Liver (tissue), 9 donors: ENCODE data around the gene SFT2D1. TPM values are rescaled to one million over a fixed set of nuclear protein-coding genes. Genes with fewer than 3 reads are reported as not detected.

Experiments used
- DNase-seq: peaks from one replicate; pipeline ENCODE4 v3.0.0-alpha.2; 2017; ENCODE audit warnings: low spot score
- H3K27ac ChIP-seq, 2 donors: one replicate each; pipeline ENCODE4 v1.7.0; 2013; ENCODE audit warnings: inconsistent platforms in 2 of 2, low read length in 2 of 2, control low read depth in 1 of 2, low read depth in 1 of 2, mild to moderate bottlenecking in 1 of 2
- H3K27me3 ChIP-seq, 4 donors: one replicate each; pipeline versions ENCODE4 v1.6.1 to v1.7.0; 2013; ENCODE audit warnings: low read length in 3 of 4, inconsistent platforms in 1 of 4, mild to moderate bottlenecking in 1 of 4, moderate library complexity in 1 of 4; ENCODE audit not compliant: control insufficient read depth in 4 of 4, insufficient read depth in 4 of 4
- H3K36me3 ChIP-seq, 4 donors: one replicate each; pipeline versions ENCODE4 v1.6.1 to v1.7.0; 2013; ENCODE audit warnings: low read length in 3 of 4, mild to moderate bottlenecking in 3 of 4, low read depth in 1 of 4, moderate library complexity in 1 of 4; ENCODE audit not compliant: control insufficient read depth in 4 of 4, insufficient read depth in 3 of 4
- H3K4me1 ChIP-seq, 4 donors: one replicate each; pipeline versions ENCODE4 v1.6.1 to v1.7.0; 2013; ENCODE audit warnings: low read length in 3 of 4, mild to moderate bottlenecking in 3 of 4, moderate library complexity in 1 of 4; ENCODE audit not compliant: control insufficient read depth in 4 of 4, insufficient read depth in 4 of 4
- H3K4me3 ChIP-seq, 3 donors: one replicate each; pipeline versions ENCODE4 v1.6.1 to v1.7.0; 2013; ENCODE audit warnings: low read length in 3 of 3, control low read depth in 1 of 3, low read depth in 1 of 3, mild to moderate bottlenecking in 1 of 3
- H3K9ac ChIP-seq, 2 donors: one replicate each; pipeline ENCODE4 v1.7.0; 2013; ENCODE audit warnings: low read length in 2 of 2, mild to moderate bottlenecking in 2 of 2, moderate library complexity in 2 of 2, control low read depth in 1 of 2, low read depth in 1 of 2
- H3K9me3 ChIP-seq, 4 donors: one replicate each; pipeline versions ENCODE4 v1.6.1 to v1.7.0; 2013; ENCODE audit warnings: low read length in 3 of 4; ENCODE audit not compliant: control insufficient read depth in 4 of 4
- EGR1 ChIP-seq, 2 donors: IDR thresholded peaks; 2 replicates each; pipeline ENCODE4 v1.6.1; 2016 to 2018; ENCODE audit warnings: antibody characterized with exemption in 2 of 2, low read depth in 2 of 2
- FOXA1 ChIP-seq: IDR thresholded peaks from 2 replicates; pipeline ENCODE4 v1.6.1; 2016; ENCODE audit warnings: antibody characterized with exemption
- FOXA2 ChIP-seq: IDR thresholded peaks from 2 replicates; pipeline ENCODE4 v1.6.1; 2016; ENCODE audit warnings: antibody characterized with exemption
- GABPA ChIP-seq, 2 donors: IDR thresholded peaks in 1 of 2; conservative IDR thresholded peaks in 1 of 2; 2 replicates each; pipeline ENCODE4 v1.6.1; 2016; ENCODE audit warnings: antibody characterized with exemption in 2 of 2, mild to moderate bottlenecking in 1 of 2, moderate library complexity in 1 of 2
- HNF4A ChIP-seq, 2 donors: conservative IDR thresholded peaks; 2 replicates each; pipeline ENCODE4 v1.6.1; 2016; ENCODE audit warnings: antibody characterized with exemption in 2 of 2, mild to moderate bottlenecking in 2 of 2
- HNF4G ChIP-seq: IDR thresholded peaks from 2 replicates; pipeline ENCODE4 v1.6.1; 2016; ENCODE audit warnings: antibody characterized with exemption
- JUND ChIP-seq, 2 donors: IDR thresholded peaks; 2 replicates each; pipeline ENCODE4 v1.6.1; 2016; ENCODE audit warnings: antibody characterized with exemption in 2 of 2
- NR2F2 ChIP-seq: IDR thresholded peaks from 2 replicates; pipeline ENCODE4 v1.6.1; 2016; ENCODE audit warnings: antibody characterized with exemption
- RXRA ChIP-seq, 2 donors: IDR thresholded peaks; 2 replicates each; pipeline ENCODE4 v1.6.1; 2017 to 2018; ENCODE audit warnings: antibody characterized with exemption in 2 of 2, mild to moderate bottlenecking in 1 of 2
- SP1 ChIP-seq: IDR thresholded peaks from 2 replicates; pipeline ENCODE4 v1.6.1; 2018; ENCODE audit warnings: antibody characterized with exemption, mild to moderate bottlenecking
- TAF1 ChIP-seq: conservative IDR thresholded peaks from 2 replicates; pipeline ENCODE4 v1.6.1; 2016; ENCODE audit warnings: antibody characterized with exemption, mild to moderate bottlenecking
- YY1 ChIP-seq: IDR thresholded peaks from 2 replicates; pipeline ENCODE4 v1.6.1; 2016; ENCODE audit warnings: antibody characterized with exemption, mild to moderate bottlenecking
- WGBS: extraction: QIAGEN DNeasy Blood & Tissue Kit; methylation state at CpG from one replicate; pipeline ENCODE4 v1.1.7; 2013; 5-methylcytosine and 5-hydroxymethylcytosine counted together
- polyA plus RNA-seq, 2 donors: library from polyadenylated mRNA; stranded (reverse) in 1 of 2; unstranded in 1 of 2; fragments of 200-250 nt in 1 of 2; fragments of >200 nt in 1 of 2; fragmentation: Nextera tagmentation in 1 of 2; extraction: Ambion mirVana in 1 of 2; gene quantifications; one replicate each; pipeline versions ENCODE4 v1.2.1 to v1.2.3, GENCODE V29; 2013 to 2015
- total RNA-seq, 2 donors: library from RNA; depleted of rRNA; stranded (reverse); fragments of >200 nt; gene quantifications; one replicate each; pipeline ENCODE4 v1.2.3, GENCODE V29; 2014
- TF ChIP-seq, protein P1 (sequence below): IDR thresholded peaks from 2 replicates; pipeline ENCODE4 v1.6.1; 2016; ENCODE audit warnings: antibody characterized with exemption
- TF ChIP-seq, protein P2 (sequence below): IDR thresholded peaks from 2 replicates; pipeline ENCODE4 v1.6.1; 2016; ENCODE audit warnings: antibody characterized with exemption
- TF ChIP-seq, protein P3 (sequence below): IDR thresholded peaks from 2 replicates; pipeline ENCODE4 v1.6.1; 2016; ENCODE audit warnings: antibody characterized with exemption
- TF ChIP-seq, protein P4 (sequence below): fragments of 150-350 bp; IDR thresholded peaks from 2 replicates; pipeline ENCODE4 v1.5.1; 2017; ENCODE audit warnings: improper control_type of control experiment, low read depth, low read length; ENCODE audit not compliant: missing input control
- donor health status: healthy.
- donor health status: healthy.
- donor health status: healthy.
- donor health status: healthy.
- donor health status: healthy.

SFT2D1 gene
- total and polyA plus RNA-seq, 4 donors: 9.5 to 16.6 (median 15.2) TPM

DNA sequence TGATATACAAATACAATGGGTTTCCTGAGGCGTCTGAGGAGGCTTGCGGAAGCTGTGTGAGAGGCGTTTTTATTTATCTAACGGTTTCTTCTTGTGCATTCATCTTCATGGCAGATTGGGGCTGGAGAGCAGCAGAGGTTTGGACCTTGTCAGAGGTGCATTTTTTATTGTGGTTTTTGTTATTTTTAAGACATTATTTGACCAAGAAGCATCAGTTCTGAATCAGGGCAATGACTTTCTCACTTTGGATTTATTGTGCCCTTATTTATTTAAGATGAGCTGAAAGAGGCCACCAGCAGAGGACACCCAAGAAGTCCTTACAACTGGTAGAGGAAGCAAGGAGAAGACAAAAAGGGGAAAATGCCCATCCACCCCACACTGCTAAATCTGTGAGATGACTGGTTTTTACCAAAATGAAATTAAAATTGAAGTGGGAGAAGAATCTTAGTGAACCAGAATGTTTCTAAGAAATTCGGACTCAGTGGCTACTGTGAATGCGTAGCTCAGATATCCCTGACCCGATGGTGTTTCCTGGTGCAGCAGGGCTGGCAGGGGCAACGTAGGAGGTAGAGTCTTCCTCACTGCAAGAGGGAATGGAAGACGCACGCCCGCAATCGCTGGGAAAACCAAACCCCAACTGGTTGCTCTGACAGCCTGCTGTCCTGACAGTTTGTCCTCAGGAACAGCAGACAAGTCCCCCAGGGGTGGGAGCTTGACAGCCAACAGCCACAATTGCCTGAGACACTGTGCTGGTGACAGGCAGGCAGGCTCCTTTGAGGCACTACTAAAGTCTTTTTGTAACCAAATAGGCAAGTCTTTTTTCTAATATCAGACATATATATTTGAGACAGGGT, 48.4 kb downstream of the SFT2D1 start:
- Histone ChIP-seq H3K36me3 (no peaks in the 10 kb centered on the region), H3K27ac (no peak overlapping the region), H3K27me3 (no peaks in the 10 kb centered on the region), H3K9me3 (no peaks in the 10 kb centered on the region), H3K4me1 (peaks cover 0 to 3% (median under 1%) of the 10 kb centered on the region in 4 donors), H3K9ac (no peak overlapping the region), H3K4me3 (no peak overlapping the region)
- TF ChIP-seq GABPA (IDR thresholded peaks at IDR 0.05 in 1 of 2, conservative IDR thresholded peaks at IDR 0.05 in 1 of 2): no peak
- no peak for TF ChIP-seq EGR1 (IDR thresholded peaks at IDR 0.05; ENCODE audit: low read depth in 2 of 2)
- no peak for TF ChIP-seq SP1
- TF ChIP-seq FOXA2: no peak
- TF ChIP-seq, protein P1, sequence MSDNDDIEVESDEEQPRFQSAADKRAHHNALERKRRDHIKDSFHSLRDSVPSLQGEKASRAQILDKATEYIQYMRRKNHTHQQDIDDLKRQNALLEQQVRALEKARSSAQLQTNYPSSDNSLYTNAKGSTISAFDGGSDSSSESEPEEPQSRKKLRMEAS: no peak
- no peak for TF ChIP-seq RXRA (IDR thresholded peaks at IDR 0.05)
- TF ChIP-seq JUND (IDR thresholded peaks at IDR 0.05): no peak
- TF ChIP-seq FOXA1: no peak
- TF ChIP-seq, protein P2, sequence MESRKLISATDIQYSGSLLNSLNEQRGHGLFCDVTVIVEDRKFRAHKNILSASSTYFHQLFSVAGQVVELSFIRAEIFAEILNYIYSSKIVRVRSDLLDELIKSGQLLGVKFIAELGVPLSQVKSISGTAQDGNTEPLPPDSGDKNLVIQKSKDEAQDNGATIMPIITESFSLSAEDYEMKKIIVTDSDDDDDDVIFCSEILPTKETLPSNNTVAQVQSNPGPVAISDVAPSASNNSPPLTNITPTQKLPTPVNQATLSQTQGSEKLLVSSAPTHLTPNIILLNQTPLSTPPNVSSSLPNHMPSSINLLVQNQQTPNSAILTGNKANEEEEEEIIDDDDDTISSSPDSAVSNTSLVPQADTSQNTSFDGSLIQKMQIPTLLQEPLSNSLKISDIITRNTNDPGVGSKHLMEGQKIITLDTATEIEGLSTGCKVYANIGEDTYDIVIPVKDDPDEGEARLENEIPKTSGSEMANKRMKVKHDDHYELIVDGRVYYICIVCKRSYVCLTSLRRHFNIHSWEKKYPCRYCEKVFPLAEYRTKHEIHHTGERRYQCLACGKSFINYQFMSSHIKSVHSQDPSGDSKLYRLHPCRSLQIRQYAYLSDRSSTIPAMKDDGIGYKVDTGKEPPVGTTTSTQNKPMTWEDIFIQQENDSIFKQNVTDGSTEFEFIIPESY: no peak
- TF ChIP-seq, protein P3, sequence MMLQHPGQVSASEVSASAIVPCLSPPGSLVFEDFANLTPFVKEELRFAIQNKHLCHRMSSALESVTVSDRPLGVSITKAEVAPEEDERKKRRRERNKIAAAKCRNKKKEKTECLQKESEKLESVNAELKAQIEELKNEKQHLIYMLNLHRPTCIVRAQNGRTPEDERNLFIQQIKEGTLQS: no peak
- TF ChIP-seq TAF1: no peak
- TF ChIP-seq HNF4A (conservative IDR thresholded peaks at IDR 0.05): no peak
- WGBS: 89% methylated on average over 12 of the region's 12 CpGs
- DNase-seq: no peak

DNA sequence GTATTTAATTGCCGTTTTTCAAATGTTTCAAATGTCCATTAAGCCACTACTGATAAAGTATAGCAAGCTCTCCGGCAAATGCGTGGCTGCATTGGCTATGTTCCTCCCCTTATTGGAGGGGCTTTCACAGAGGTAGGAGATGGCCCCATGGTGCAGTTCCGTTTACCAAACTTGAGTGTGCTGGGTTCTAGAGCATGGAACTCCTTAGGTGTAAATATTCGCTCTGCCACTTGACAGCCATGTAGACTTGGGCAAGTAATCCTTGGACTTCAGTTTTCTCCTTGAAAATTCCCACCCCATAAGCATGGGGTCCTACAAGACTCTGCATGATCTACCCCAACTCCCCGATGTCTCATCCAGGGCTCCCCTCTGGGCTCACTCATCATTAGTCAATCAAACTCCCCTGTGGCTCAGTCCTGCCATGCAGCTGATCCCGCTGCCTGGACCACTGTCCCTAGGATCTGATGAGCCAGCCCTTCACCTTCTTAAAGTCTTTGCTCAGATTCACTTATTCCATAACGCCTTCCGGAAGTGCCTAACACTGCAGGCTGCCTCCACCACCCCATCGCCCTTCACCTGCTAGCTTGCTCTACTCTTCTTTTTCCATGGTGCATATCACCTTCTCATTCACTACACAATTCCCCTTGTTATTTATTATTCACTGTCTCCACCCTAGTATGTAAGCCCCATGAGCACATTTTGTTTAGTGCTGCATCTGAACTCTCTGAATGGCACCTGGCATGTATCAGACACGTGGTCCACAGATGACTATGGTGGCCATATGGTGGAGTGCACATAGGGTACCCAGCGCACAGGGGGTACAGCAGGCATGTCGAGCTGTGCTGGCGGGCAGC, 52.9 kb downstream of the SFT2D1 start:
- no peaks in the 10 kb centered on the region for H3K27me3 ChIP-seq
- H3K36me3 ChIP-seq: no peaks in the 10 kb centered on the region
- no peak overlapping the region for H3K4me3 ChIP-seq
- no peaks in the 10 kb centered on the region for H3K4me1 ChIP-seq
- H3K9ac ChIP-seq: no peak overlapping the region
- WGBS: 95% methylated on average over 14 of the region's 14 CpGs
- DNase-seq: no peak
- TF ChIP-seq FOXA2 (no peak), HNF4A (conservative IDR thresholded peaks at IDR 0.05) (no peak), HNF4G (no peak), FOXA1 (no peak), EGR1 (IDR thresholded peaks at IDR 0.05; ENCODE audit: low read depth in 2 of 2) (no peak), NR2F2 (no peak), TAF1 (no peak), JUND (IDR thresholded peaks at IDR 0.05) (no peak), YY1 (no peak), SP1 (no peak)
- TF ChIP-seq, protein P3: no peak
- TF ChIP-seq, protein P4, sequence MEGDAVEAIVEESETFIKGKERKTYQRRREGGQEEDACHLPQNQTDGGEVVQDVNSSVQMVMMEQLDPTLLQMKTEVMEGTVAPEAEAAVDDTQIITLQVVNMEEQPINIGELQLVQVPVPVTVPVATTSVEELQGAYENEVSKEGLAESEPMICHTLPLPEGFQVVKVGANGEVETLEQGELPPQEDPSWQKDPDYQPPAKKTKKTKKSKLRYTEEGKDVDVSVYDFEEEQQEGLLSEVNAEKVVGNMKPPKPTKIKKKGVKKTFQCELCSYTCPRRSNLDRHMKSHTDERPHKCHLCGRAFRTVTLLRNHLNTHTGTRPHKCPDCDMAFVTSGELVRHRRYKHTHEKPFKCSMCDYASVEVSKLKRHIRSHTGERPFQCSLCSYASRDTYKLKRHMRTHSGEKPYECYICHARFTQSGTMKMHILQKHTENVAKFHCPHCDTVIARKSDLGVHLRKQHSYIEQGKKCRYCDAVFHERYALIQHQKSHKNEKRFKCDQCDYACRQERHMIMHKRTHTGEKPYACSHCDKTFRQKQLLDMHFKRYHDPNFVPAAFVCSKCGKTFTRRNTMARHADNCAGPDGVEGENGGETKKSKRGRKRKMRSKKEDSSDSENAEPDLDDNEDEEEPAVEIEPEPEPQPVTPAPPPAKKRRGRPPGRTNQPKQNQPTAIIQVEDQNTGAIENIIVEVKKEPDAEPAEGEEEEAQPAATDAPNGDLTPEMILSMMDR: no peak
- TF ChIP-seq, protein P1: no peak
- no peak overlapping the region for H3K27ac ChIP-seq
- no peaks in the 10 kb centered on the region for H3K9me3 ChIP-seq
